HG03280 (cell line): Measurements from ENCODE around the gene DIP2C.
A peak's percentile ranks its signal among the peaks of the same experiment; 100 is the strongest.
"Not testable (repeated sequence)": the region's sequence is repeated elsewhere in the genome, so short reads cannot be mapped to it uniquely, and the experiment has no call there.

Experiments
- ATAC-seq: cut with Tn5 transposase; IDR thresholded peaks from one replicate; pipeline ENCODE4 v1.9.1; 2021; ENCODE audit warnings: mild to moderate bottlenecking, moderate library complexity; ENCODE audit not compliant: unreplicated experiment

DIP2C gene

GRCh38 chr10:271201-271600 lies 418.3 kb downstream of the DIP2C start:
- no peak for ATAC-seq

GRCh38 chr10:269440-270074 lies 419.9 kb downstream of the DIP2C start:
- ATAC-seq = no peak

DNA sequence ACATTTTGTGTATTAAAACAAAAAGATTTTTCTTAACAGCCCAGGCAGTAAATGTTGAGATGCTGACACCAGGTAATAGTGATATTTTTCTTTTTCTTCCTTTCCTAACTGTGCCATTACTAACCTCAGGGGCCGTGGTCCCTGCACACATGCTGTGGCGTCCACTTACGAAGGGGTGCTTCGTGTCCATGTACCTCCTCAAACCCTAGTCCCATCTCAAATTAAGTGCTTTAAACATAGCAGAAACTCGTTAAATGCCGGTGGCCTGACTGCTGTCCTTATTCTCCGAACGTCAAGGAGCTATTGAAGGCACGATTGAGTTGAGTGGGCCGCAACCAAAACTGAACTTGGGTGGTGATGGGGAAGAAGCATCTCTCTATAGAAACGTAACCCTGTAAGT lies 421.8 kb downstream of the DIP2C start:
- ATAC-seq = no peak

DNA sequence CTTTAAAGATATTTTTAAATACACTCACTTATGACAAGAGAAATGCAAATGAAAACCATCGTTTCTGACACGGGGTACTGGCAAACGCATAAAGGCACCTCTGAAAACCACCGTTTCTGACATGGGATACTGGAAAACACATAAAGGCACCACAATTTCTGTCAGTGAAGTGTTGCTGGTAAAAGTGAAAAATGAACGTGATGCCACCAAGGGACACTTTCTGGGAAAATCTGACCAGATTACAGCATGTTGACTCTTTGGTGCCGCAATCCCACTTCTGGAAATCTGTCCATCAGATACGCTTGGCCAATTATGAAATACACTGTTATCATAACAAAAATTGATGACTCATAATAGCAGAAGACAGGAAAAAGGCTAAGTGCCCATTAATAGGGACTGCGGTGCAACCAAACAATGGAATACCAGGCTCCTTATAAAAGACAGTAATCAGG lies 422.5 kb downstream of the DIP2C start:
- peak; percentile 47 for ATAC-seq

DNA sequence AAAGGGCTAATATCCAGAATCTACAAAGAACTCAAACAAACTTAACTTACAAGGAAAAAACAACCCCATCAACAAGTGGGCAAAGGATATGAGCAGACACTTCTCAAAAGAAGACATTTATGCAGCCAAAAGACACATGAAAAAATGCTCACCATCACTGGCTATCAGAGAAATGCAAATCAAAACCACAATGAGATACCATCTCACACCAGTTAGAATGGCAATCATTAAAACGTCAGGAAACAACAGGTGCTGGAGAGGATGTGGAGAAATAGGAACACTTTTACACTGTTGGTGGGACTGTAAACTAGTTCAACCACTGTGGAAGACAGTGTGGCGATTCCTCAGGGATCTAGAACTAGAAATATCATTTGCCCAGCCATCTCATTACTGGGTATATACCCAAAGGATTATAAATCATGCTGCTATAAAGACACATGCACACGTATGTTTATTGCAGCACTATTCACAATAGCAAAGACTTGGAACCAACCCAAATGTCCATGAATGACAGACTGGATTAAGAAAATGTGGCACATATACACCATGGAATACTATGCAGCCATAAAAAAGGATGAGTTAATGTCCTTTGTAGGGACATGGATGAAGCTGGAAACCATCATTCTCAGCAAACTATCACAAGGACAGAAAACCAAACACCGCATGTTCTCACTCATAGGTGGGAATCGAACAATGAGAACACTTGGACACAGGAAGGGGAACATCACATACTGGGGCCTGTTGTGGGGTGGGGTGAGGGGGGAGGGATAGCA lies 423.5 kb downstream of the DIP2C start:
- ATAC-seq = not testable (repeated sequence)

GRCh38 chr10:265074-265440 lies 424.4 kb downstream of the DIP2C start:
- ATAC-seq = peak; percentile 60

- not testable (repeated sequence) for ATAC-seq
These were observed 425.1 kb downstream of the DIP2C start for GRCh38 chr10:264160-265073.

DNA sequence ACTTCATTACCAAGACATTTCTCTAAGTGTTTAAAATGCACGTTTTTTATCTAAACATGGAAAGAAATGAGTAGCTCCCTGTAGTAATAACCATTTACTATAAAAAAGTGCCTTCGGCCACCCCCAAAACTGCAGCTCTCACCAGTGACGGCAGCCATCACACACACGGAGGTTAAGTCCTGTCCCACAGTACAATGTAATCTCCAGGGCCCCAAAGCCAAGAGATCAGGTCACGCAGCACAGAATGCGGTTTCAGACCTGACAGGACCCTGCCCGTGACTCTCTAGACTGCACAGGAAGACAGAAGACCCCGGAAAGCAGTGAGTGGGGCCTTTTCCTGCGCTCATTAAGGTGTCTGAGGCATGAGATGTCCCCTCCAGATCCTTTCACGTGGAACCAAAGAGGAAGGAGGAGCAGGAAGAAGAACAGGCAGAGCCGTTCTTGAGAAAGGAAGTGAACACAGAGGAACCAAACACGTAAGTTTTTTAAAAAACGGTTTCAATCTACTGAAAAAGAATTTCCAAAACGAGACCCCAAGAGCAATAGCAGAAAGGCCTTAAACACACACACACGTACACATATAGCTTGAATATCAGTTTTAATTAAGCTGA lies 428.5 kb downstream of the DIP2C start:
- ATAC-seq = no peak

- ATAC-seq = no peak
These were observed 437.4 kb downstream of the DIP2C start for GRCh38 chr10:251982-252582.

- no peak for ATAC-seq
These were observed 441.2 kb downstream of the DIP2C start for GRCh38 chr10:248307-248706.

DNA sequence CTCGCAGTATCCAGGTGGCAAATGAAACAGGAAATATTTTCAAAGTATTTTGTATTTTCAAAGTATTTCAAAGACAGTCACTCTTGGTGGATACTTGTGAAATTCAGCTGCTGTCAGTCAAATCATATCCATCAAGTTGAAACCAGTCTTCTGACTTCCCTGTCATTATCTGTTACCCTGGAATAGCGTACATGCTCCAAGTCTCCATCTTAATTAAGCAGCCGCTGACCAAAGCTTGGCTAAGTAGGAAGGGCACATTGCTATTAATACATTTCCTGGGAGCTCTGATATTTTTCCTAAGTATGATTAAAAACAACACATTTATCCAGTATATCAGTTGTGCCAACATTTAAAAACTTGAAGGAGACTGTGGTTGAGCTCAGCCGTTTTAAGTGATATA lies 442.0 kb downstream of the DIP2C start:
- ATAC-seq = no peak

- ATAC-seq = no peak
These were observed 443.0 kb downstream of the DIP2C start for GRCh38 chr10:246431-246830.

GRCh38 chr10:244227-244626 lies 445.2 kb downstream of the DIP2C start:
- no peak for ATAC-seq

- no peak for ATAC-seq
These were observed 447.4 kb downstream of the DIP2C start for GRCh38 chr10:241966-242643.

GRCh38 chr10:241451-241850 lies 448.0 kb downstream of the DIP2C start:
- ATAC-seq = no peak

DNA sequence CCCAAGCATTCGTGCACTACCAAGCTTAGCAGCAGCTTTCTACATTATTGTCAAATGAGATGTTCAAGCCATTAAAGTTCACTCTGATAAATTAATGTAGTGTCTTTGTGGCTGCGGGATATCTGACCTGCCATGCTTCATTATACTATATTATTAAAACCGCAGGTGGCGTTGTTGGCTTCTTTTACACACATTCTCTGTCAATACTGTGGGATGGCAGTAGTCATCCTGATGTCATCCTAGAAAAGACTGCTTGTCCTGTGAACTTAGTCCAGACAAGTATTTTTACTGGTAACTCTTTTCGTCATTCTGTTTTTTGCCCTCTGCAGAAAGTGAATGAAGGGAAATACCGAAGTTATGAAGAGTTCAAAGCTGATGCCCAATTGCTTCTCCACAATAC lies 450.4 kb downstream of the DIP2C start:
- no peak for ATAC-seq

- no peak for ATAC-seq
These were observed 453.6 kb downstream of the DIP2C start for GRCh38 chr10:235915-236314.

DNA sequence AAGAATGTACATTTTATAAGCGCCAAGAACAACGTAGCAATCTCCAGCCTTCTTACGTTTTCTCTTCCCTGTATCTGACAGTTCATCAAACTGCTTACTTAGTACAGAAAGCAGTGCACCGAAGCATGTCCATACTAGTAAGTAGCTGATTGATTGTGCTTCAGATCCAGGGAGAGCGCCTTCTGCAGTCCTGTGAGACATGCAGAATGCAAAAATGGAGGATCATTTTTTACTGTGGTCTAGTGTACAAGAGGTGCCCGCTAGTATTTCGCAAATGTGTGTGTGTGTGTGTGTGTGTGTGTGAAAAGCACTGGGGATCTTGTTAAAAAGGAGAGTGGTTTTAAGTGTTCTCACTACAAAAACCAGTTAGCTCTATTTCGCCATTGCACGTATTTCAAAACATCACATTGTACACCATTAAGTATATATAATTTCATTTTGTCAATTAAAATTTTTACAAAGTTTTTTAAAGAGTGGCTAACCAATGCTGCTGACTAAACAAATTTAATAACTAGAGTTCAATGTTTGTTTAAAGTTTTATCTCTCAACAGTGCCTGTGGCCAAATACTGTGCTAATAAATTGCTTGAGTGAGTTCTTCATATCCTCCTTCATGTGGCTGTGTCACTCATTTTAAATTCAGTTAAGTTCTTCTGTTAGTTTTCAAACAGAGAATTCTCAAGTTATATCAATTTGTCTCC lies 454.6 kb downstream of the DIP2C start:
- no peak for ATAC-seq

GRCh38 chr10:232878-233277 lies 456.6 kb downstream of the DIP2C start:
- no peak for ATAC-seq

DNA sequence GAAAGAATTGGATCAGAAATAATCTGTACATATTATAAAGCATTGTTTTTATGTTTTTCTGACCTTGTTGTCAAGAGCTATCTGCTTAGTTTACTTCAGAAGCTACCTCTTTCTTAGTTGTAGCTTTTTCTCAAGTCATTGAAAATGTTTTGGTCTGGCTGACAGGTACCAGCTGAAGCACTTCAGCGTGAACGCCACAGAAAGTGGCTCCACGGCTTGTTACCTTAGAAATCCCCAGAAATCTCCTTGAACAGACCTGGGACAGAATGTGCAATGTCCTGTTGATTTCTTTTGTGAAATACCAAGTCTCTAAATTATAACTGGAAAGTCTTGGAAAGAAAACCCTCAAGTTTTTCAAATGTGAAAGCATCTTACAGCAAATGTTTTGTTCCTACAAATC lies 457.4 kb downstream of the DIP2C start:
- no peak for ATAC-seq
